22Rv1 (cell line): Measurements from ENCODE around the gene ATP1A1.

ENCODE experiments used
- H3K27ac ChIP-seq: fragments of 450-650 bp; 2 replicates; pipeline ENCODE4 v1.5.1; 2017
- ZFX ChIP-seq: fragments of 450-650 bp; IDR thresholded peaks from 2 replicates; pipeline ENCODE4 v1.6.1; 2017; ENCODE audit warnings: antibody characterized with exemption, borderline replicate concordance
- TF ChIP-seq, protein P1 (sequence below): fragments of 450-650 bp; IDR thresholded peaks from 2 replicates; pipeline ENCODE4 v1.5.1; 2017; ENCODE audit warnings: mild to moderate bottlenecking

The ATP1A1 gene

DNA sequence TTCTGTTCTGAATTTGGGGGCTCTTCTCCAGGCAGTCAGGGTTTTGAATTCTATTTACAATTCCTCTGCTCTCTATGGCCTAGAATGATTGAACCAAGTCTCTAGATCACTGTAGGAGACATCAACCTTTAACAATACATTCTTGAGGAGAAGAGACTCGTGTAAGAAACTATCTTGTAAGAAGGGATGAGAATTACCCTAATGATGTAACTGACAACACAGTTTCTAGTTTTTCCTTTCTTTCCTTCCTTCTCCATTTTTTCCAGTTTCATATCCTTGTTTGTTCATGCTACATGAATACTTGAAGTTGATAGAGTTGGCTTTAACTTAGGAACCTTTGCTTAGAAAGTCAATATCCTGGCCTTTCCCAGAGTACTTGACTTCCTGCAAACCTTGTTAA lies 1.3 kb upstream of the ATP1A1 start:
- TF ChIP-seq, protein P1, sequence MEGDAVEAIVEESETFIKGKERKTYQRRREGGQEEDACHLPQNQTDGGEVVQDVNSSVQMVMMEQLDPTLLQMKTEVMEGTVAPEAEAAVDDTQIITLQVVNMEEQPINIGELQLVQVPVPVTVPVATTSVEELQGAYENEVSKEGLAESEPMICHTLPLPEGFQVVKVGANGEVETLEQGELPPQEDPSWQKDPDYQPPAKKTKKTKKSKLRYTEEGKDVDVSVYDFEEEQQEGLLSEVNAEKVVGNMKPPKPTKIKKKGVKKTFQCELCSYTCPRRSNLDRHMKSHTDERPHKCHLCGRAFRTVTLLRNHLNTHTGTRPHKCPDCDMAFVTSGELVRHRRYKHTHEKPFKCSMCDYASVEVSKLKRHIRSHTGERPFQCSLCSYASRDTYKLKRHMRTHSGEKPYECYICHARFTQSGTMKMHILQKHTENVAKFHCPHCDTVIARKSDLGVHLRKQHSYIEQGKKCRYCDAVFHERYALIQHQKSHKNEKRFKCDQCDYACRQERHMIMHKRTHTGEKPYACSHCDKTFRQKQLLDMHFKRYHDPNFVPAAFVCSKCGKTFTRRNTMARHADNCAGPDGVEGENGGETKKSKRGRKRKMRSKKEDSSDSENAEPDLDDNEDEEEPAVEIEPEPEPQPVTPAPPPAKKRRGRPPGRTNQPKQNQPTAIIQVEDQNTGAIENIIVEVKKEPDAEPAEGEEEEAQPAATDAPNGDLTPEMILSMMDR, result no peak
- TF ChIP-seq ZFX, result no peak
- no peak overlapping the region for H3K27ac ChIP-seq

DNA sequence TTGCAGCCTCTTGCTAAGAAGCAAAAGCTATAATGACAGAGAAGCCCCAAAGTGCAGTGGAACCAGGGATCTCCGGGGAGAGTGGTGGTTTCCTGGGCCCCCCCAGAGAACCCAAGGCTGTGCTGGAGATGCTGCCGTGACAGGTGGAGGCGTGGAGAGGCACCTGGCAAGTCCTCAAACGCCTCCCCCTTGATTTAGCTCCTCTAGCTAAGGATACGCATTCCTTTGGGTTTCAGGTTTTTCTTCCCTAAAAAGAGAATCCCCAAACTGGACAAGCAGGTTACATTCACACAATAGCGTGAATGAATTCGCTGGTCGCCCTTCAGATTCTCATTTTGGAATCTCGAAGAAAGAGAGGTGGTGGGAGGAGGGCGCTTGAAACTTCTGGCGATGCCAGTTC lies 853 bp upstream of the ATP1A1 start:
- no peak overlapping the region for H3K27ac ChIP-seq
- TF ChIP-seq, protein P1, result no peak
- TF ChIP-seq ZFX, result no peak

DNA sequence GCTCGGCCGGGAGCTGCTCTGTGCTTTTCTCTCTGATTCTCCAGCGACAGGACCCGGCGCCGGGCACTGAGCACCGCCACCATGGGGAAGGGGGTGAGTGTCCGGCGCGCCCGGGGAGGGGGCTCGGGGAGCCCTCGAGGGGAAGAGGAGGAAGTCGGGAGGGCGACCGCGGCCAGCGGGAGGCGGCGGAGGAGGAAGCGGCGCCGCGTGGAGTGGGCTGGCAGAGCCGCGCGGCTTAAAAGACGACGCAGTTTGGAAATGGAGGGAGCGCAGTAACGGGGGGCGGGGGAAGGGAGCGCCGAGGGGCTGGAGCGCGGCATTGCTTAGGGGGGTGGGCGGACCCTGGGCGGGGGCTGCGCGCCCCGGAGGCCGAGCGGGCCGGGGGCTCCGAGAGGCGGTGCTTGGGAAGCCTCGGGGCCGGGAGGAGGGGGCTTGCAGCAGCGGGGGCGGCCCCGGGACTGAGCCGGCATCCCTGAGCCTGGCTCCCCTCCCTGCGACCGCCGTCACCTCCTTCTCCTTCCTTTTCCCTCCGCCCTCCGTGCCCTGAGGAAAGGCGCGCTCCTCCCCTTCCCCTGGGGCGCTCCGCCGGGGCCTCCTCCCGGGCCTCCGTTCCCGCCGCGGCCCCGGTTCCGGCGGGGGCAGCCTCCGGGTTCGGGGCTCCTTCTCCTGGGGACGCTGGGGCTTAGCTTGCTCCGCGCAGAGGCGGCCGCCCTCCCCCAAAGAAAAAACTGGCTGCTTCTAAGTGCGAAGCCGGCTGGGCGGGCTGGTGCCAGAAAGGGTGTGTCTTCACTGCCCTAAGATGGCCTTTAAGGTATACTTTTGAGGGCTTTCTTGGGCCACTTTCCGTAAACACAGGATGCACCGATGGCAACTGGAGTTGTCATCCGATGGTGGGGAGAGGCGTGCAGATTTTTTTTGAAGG lies 648 bp downstream of the ATP1A1 start:
- H3K27ac ChIP-seq, result peak overlapping the region; percentile 67
- TF ChIP-seq, protein P1, result no peak
- TF ChIP-seq ZFX, result no peak

DNA sequence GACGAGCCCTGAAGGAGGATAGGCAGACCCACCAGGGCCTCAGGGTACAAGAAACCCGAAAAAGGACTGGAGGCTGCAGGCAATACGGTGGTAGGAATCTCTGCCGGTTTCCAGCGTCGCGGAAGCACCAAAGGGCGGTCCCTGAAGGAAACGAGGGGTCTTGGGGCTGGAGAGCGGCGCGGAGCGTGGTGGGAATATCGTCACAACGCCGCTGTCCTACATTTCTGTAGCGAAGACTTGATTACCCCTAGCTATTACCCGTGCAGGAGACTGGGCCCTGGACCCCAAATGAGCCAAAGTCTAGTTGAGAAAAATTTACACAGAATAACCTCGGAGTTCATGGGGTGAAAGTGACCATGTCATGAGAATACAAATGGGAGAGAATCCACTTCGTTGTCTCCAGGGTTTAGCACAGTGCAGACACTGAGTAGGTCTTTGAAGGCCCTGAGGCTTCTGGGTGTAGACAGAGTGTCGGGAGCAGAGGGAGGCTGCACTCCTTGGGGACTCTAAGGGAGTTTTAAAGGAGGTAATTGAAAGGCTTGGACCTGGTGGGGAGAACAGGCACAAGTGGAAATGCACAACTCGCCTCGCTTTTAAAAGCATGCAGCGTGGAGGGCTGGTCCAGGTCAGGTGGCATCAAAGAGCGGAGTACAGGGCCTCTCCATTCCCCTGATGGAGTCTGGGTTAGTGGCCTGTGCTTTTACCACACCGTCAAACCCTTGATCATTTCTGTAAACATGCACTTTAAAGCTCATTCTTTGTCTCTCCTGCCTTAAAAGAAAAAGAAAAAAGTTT lies 1.5 kb downstream of the ATP1A1 start:
- TF ChIP-seq, protein P1, result no peak
- no peak for TF ChIP-seq ZFX
- peak overlapping the region; percentile 67 for H3K27ac ChIP-seq

DNA sequence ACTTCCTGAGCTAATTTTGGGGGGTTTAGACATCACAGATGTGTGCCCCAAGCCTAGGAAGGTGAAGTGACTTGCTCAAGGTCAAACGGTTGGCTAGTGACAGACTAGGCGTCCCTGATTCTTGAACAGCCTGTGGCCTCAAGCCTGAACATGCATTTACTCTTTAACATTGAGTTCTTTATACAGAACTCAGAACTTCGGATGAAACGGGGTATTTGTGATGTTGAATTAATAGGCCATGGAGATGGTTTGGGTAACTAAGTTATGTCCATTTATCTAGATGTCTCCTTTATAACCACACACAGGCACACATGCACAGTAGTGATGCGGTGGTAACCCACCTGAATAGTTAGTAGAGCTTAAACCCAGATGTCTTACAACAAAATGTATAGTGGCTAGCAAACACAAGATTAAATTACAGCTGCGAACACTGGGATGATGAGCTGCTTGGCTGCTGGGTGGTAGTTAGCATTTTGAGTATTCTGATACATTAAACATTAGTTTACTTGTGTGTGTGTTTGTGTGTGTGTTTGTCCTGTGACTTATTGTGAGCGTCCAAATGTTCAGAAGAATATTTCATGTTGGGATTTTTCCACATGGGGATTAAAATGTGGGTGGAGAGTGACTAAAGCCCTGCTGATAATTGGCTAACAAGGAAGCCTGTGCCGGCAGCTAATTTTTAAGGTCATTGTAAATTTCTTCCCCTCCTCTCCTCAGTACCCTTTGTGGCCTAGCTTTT lies 2.3 kb downstream of the ATP1A1 start:
- TF ChIP-seq, protein P1, result no peak
- no peak for TF ChIP-seq ZFX
- H3K27ac ChIP-seq, result 0 out of 2 replicates have a peak overlapping the region, but pooled peaks have one; percentile 67

DNA sequence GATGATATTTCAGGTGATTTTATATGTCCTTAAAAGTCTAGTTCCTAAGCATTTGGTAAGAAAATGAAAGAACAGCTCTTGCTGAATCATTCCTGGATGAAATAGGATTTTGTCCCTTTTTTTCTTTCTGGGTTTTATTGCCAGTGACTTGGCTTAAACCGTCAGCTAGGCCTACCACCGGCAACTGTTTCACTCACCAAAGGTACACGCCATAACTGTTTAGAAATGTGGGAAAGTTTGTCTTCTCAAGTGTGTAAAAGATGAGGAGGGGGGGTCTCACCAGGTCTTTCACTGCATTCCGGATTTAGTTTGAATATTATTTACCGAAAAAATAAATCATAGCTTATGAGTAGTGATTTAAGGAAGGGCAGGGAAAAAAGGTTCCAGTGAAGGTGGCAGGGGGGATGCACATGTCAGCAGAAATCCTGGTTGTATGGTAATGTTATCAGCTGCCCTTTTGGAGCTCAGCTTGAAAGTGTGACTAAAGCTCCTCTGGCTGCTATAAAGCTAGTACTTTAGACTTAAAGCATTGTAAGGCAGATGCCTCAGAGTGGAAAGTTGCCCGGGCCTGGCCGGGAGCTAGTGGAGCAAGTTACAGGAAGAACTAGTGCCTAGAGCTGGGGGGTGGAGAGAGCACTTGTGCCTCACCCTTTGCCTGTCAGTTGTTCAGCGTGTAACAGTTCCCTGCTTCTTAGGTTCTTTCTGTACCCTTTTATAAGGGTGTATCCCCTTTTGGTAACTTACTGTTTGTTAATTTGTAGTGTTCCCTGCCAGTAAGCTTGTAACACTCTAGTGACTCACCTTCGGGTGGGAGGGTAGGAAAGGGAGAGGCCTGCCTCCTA lies 3.1 kb downstream of the ATP1A1 start:
- no peak for TF ChIP-seq ZFX
- TF ChIP-seq, protein P1, result no peak
- peak overlapping the region; percentile 44 for H3K27ac ChIP-seq
